T-helper 2 cell treated with Interferon-gamma antibody and Interleukin-4, amounts not matched to agents 5 μg/mL and 100 μg/mL, for 36 hours (primary cell): ENCODE measurements around the gene CT55.
"Not testable (repeated sequence)": the region's sequence is repeated elsewhere in the genome, so short reads cannot be mapped to it uniquely, and the experiment has no call there.

Experiments
- DNase-seq: peaks from one replicate; pipeline ENCODE4 v3.0.0; 2021; ENCODE audit warnings: low spot score
- H3K27ac Mint-ChIP-seq: one replicate; pipeline ENCODE4 v1.8.0; 2021; ENCODE audit warnings: mild to moderate bottlenecking, mixed read lengths
- H3K27me3 Mint-ChIP-seq: one replicate; pipeline ENCODE4 v1.8.0; 2021; ENCODE audit warnings: low read depth, mixed read lengths
- H3K36me3 Mint-ChIP-seq: one replicate; pipeline ENCODE4 v1.8.0; 2021; ENCODE audit warnings: low read depth, mixed read lengths
- H3K4me1 Mint-ChIP-seq: one replicate; pipeline ENCODE4 v1.8.0; 2021; ENCODE audit warnings: low read depth, mixed read lengths
- H3K4me3 Mint-ChIP-seq: one replicate; pipeline ENCODE4 v1.8.0; 2022; ENCODE audit warnings: mild to moderate bottlenecking, moderate library complexity, mixed read lengths
- H3K9me3 Mint-ChIP-seq: one replicate; pipeline ENCODE4 v1.8.0; 2021; ENCODE audit warnings: mixed read lengths

Gene CT55, protein sequence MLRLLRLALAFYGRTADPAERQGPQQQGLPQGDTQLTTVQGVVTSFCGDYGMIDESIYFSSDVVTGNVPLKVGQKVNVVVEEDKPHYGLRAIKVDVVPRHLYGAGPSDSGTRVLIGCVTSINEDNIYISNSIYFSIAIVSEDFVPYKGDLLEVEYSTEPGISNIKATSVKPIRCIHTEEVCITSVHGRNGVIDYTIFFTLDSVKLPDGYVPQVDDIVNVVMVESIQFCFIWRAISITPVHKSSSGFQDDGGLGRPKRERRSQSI

DNA sequence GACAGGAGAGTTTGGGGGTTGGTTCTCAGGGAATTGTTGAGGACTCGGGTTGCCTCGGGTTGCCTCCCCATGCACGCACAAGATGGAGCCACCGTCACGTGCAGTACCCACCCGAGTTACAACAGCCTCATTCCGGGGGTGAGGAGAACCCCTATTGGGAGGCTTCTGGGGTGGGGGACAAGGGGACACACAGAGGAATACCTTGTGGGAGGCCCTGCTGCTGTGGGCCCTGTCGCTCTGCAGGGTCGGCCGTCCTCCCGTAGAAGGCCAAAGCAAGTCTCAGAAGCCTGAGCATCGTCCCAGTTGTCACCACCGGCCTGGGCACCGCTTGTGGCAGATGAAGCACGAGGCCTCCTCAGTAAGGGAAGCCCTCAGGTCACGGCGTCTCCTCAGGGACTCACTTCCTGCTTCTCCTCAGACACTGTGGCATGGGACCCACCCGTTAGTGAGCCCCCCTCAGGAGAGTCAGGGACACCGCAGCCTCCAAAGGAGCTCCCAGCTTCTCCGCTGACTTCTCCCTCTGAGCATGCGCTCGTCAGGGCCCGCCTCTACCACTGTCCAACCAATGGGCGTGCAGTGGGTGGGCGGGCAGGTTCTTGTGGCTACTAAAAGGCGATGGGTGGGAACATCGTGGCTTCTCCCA is at the start of gene CT55:
TSS of gene CT55 (minus strand) at position 522 of the 643 bp plus-strand sequence. CDS start at position 295, 227 bp downstream.
- Mint-ChIP-seq H3K27ac (no peak within 1 kb of the TSS), H3K9me3 (no peaks in the 10 kb centered on the region), H3K4me1 (no peaks in the 10 kb centered on the region), H3K4me3 (no peak within 1 kb of the TSS), H3K27me3 (peaks cover 14% of the 10 kb centered on the region), H3K36me3 (no peaks in the 10 kb centered on the region)
- no peak for DNase-seq

DNA sequence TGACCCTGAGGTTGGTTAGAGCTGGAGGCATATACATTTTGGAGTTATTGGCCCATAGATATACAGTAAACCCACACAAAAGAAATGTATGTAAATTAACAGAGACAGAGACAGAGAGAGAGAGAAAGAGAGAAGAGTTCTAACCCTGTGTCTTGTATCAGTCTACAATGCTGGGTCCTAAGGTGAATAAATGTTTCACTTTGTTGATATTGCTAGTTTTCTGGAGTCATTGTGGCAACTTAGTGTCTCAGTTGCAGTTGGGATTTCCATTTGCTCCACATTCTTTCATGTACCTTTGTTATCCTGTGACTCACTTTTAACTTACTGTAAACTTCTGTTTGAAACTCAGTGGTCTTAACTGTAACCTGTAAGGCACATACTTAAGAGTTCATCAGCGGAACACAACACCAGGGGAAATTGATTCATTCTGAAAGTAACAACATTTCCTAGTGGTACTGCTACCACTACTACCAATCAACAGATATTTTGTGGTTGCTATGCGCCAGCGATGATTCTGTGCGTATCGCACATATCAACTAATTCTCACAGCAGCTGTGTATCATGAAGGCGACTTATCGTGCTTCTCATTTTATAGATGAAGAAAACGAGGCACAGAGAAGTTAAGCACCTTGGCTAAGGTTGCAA is 42.1 kb upstream of the CT55 start:
- DNase-seq: peak; percentile 59
- H3K36me3 Mint-ChIP-seq: no peaks in the 10 kb centered on the region
- H3K27ac Mint-ChIP-seq: peak overlapping the region; percentile 62
- H3K4me3 Mint-ChIP-seq: peak overlapping the region; percentile 32
- H3K4me1 Mint-ChIP-seq: peaks cover 22% of the 10 kb centered on the region
- H3K27me3 Mint-ChIP-seq: no peaks in the 10 kb centered on the region
- peaks cover 4% of the 10 kb centered on the region for H3K9me3 Mint-ChIP-seq

DNA sequence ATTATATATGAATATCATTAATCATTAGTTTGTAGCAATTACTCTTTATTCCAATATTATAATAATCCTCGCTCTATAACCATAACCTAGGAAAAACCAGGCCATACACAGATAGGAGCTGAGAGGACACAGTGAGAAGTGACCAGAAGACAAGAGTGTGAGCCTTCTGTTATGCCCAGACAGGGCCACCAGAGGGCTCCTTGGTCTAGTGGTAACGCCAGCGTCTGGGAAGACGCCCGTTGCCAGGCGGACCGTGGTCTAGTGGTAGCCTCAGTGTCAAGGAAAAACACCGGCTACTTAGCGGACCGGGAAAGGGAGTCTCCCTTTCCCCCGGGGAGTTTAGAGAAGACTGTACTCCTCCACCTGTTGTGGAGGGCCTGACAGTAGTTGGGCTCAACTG is 35.2 kb upstream of the CT55 start:
- H3K4me3 Mint-ChIP-seq, H3K4me1 Mint-ChIP-seq, H3K9me3 Mint-ChIP-seq, H3K36me3 Mint-ChIP-seq, H3K27ac Mint-ChIP-seq: not testable (repeated sequence)
- DNase-seq: peak; percentile 8
- peaks cover 25% of the 10 kb centered on the region for H3K27me3 Mint-ChIP-seq

GRCh38 chrX:135200297-135200696 is 29.1 kb upstream of the CT55 start:
- Mint-ChIP-seq H3K4me3 (no peak overlapping the region), H3K27ac (no peak overlapping the region), H3K4me1 (no peaks in the 10 kb centered on the region), H3K27me3 (peaks cover 24% of the 10 kb centered on the region), H3K36me3 (no peaks in the 10 kb centered on the region), H3K9me3 (no peaks in the 10 kb centered on the region)
- DNase-seq: no peak

- no peak overlapping the region for H3K27ac Mint-ChIP-seq
Observed at GRCh38 chrX:135194684-135195083, 23.5 kb upstream of the CT55 start.

DNA sequence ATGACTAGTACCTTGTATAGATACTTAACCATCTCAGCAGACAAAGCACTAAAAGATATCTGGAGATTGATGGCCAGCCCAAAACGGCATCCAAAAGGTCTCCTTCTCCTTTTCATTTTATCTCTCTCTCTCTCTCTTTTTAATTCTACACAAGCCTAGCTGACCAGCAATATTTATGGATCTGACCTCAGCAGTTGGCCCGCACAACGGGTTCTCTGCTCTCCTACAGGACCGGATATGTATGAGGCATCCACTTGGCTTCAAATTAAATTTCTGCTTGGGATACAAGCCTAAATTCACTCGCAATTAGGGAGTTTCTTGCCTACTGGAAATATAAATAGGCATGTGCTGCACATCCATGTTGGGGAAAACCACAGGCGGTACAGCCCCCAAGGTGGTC is 22.5 kb upstream of the CT55 start:
- Mint-ChIP-seq H3K4me3 (no peak overlapping the region), H3K36me3 (no peaks in the 10 kb centered on the region), H3K27ac (no peak overlapping the region), H3K9me3 (no peaks in the 10 kb centered on the region), H3K27me3 (peaks cover 10% of the 10 kb centered on the region), H3K4me1 (no peaks in the 10 kb centered on the region)
- DNase-seq: no peak

More at GRCh38 chrX:135194684-135195083, 23.5 kb upstream of the CT55 start:
- H3K4me1 Mint-ChIP-seq: no peaks in the 10 kb centered on the region
- no peaks in the 10 kb centered on the region for H3K9me3 Mint-ChIP-seq
- no peaks in the 10 kb centered on the region for H3K36me3 Mint-ChIP-seq
- peaks cover 8% of the 10 kb centered on the region for H3K27me3 Mint-ChIP-seq
- no peak overlapping the region for H3K4me3 Mint-ChIP-seq
- DNase-seq: no peak

- Mint-ChIP-seq H3K27me3 (peaks cover 19% of the 10 kb centered on the region), H3K4me1 (no peaks in the 10 kb centered on the region)
Observed at GRCh38 chrX:135191838-135192237, 20.6 kb upstream of the CT55 start.

DNA sequence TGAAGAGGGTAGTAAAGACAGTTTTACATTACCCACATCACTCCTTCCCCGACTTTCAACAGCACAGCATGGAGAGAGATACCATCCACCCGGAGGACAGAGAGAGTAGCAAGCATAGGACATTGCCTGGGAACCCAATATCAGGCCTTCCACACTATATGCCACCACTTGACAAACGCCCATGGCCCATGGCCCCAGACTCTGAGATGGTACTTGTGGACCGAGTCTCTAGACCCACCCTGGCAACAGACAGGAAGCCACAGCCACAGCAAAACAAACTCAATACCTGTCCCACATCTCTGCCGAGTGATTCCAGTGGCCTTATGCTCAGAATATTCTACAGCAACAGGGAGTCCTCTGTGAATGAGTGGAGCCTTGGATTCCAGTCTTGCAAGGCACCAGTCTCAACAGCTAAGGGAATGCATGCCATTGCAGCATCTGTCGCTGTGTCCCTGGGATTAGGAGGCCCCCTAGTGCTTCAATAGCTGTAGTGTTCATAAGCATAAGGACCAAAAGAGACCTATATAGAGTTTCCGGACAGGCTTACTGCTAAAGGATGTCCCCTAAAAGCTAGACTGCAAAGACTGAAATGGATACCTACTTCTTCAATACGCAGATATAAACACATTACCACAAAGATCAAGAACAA is 14.7 kb upstream of the CT55 start:
- no peaks in the 10 kb centered on the region for H3K4me1 Mint-ChIP-seq
- H3K27ac Mint-ChIP-seq: no peak overlapping the region
- H3K36me3 Mint-ChIP-seq: no peaks in the 10 kb centered on the region
- H3K27me3 Mint-ChIP-seq: peaks cover 36% of the 10 kb centered on the region
- H3K9me3 Mint-ChIP-seq: no peaks in the 10 kb centered on the region
- H3K4me3 Mint-ChIP-seq: no peak overlapping the region
- DNase-seq: peak; percentile 4

More at GRCh38 chrX:135191838-135192237, 20.6 kb upstream of the CT55 start:
- no peak overlapping the region for H3K27ac Mint-ChIP-seq
- H3K36me3 Mint-ChIP-seq: no peaks in the 10 kb centered on the region
- no peak for DNase-seq
- H3K4me3 Mint-ChIP-seq: no peak overlapping the region
- no peaks in the 10 kb centered on the region for H3K9me3 Mint-ChIP-seq

DNA sequence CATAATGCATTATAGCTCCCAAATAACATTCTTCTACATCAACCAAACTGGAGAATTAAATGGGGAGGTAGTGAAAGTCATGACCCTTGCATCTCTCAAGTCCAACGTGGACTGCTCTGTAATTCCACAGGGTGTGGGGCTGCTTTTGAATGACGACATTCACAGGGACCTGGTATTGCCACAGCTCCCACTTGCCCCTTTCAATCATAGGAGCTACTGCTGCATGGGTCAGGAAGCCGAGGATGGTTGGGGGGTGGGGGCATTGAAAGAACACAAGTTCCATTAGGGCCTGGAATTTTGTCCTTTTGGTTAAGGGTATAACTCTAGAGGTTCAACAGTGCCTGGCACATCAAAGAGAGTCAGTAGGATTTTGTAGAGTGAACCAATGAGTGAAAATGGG is 7.4 kb upstream of the CT55 start:
- H3K9me3 Mint-ChIP-seq: no peaks in the 10 kb centered on the region
- H3K4me1 Mint-ChIP-seq: no peaks in the 10 kb centered on the region
- no peaks in the 10 kb centered on the region for H3K36me3 Mint-ChIP-seq
- H3K27ac Mint-ChIP-seq: no peak overlapping the region
- no peak for DNase-seq
- H3K27me3 Mint-ChIP-seq: peaks cover 18% of the 10 kb centered on the region
- no peak overlapping the region for H3K4me3 Mint-ChIP-seq

DNA sequence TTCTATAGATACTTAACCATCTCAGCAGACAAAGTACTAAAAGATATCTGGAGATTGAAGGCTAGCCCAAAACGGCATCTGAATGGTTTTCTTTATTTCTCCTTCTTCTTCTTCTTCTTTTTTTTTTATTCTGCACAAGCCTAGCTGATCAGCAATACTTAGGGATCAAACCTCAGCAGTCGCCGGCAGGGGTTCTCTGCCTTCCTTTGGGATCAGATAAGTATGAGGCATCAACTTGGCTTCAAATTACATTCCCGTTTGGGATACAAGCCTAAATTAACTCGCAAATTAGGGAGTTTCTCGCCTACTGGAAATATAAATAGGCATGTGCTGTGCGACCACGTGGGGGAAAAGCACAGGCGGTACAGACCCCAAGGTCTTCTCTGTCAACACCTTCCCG is 730 bp downstream of the CT55 start:
- Mint-ChIP-seq H3K4me1 (no peaks in the 10 kb centered on the region), H3K27me3 (peaks cover 14% of the 10 kb centered on the region), H3K27ac (no peak overlapping the region), H3K9me3 (no peaks in the 10 kb centered on the region), H3K4me3 (no peak overlapping the region), H3K36me3 (no peaks in the 10 kb centered on the region)
- no peak for DNase-seq

DNA sequence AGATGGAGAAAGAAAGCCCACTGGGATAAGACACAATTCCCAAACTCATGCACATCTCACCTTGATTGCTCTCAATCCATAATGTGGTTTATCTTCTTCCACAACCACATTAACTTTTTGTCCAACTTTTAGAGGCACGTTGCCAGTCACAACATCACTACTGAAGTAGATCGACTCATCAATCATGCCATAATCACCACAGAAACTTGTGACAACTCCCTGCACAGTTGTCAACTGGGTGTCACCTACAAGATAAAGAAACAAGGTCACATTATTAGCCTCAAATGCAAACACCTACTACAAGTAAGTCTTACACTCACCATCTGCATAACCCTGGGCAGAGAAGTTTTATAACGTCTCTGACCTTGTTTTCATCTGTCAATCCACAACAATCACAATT is 1.7 kb downstream of the CT55 start:
- not testable (repeated sequence) for H3K4me1 Mint-ChIP-seq, H3K27ac Mint-ChIP-seq, H3K36me3 Mint-ChIP-seq, H3K4me3 Mint-ChIP-seq, H3K9me3 Mint-ChIP-seq, DNase-seq
- peaks cover 14% of the 10 kb centered on the region for H3K27me3 Mint-ChIP-seq

DNA sequence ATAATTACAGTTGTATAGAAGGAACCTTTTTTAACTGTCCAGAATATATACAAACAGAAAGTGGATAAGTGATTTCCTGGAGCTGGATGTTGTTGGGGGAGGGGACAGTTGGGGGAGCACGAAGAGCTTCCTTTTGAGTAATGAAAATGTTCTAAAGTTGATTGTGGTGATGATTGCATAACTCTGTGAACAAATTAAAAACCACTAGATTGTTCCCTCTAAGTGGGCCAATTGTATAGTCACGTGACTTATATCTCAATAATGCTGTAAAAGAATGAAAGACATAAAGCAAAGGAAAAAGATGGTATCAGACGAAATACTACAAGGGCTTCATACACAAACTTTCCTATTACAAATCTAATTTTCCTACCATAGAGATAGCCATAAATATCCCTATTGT is 2.7 kb downstream of the CT55 start:
- H3K27ac Mint-ChIP-seq: no peak overlapping the region

DNA sequence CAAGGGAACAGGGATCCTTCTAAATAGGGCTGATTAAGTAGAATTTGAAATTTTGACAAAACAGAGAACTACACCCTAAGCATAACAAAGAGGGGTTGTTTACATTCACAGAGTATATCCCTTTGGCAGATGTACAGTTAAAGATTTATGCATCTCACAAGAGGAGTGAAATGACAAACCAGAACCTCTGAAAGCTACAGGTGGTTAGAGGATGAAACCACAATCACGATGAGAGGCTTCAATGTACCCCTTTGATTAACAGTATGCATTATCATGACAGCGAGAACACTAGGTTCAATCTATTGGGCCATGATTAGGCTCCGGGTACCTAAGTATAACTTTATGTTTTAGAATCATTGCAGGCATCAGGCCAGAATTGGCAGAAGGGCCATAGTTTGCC is 16.5 kb downstream of the CT55 start:
- H3K27me3 Mint-ChIP-seq, H3K36me3 Mint-ChIP-seq, H3K27ac Mint-ChIP-seq, H3K4me1 Mint-ChIP-seq, H3K4me3 Mint-ChIP-seq, DNase-seq, H3K9me3 Mint-ChIP-seq: not testable (repeated sequence)

More for the DNA sequence above, 2.7 kb downstream of the CT55 start:
- H3K36me3 Mint-ChIP-seq: no peaks in the 10 kb centered on the region
- H3K9me3 Mint-ChIP-seq: no peaks in the 10 kb centered on the region
- no peak overlapping the region for H3K4me3 Mint-ChIP-seq
- peaks cover 12% of the 10 kb centered on the region for H3K27me3 Mint-ChIP-seq
- H3K4me1 Mint-ChIP-seq: no peaks in the 10 kb centered on the region
- no peak for DNase-seq

DNA sequence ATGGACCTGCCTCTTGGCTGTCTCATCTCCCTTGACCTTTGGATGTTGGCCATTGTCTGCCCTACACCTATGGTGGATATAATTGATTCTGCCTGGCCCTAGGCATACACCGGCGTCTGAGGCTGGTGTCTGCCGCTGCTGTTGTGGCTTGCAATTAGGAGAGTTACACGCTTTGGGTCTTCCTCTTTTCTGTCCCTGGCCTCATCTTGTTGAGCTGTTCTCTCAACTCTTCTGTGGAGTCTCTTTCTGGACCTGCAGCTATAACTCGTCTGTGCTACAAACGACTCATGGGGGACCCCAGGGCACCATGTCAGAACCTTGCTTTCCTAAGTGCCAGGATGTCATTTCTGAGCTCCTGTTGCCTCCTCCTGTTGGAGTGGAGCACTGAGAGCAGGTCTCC is 45.1 kb downstream of the CT55 start:
- not testable (repeated sequence) for H3K9me3 Mint-ChIP-seq, H3K4me1 Mint-ChIP-seq, DNase-seq, H3K27me3 Mint-ChIP-seq, H3K4me3 Mint-ChIP-seq, H3K27ac Mint-ChIP-seq, H3K36me3 Mint-ChIP-seq
